Stimulated activated CD8-positive, alpha-beta memory T cell treated with anti-CD3 and anti-CD28 coated beads, Interleukin-2, amount 100 ng/mL, for 48 hours (primary cell): ENCODE data around the gene ZNF484.
"Not testable (repeated sequence)": the region's sequence is repeated elsewhere in the genome, so short reads cannot be mapped to it uniquely, and the experiment has no call there.

Experiments used
- DNase-seq, 2 donors: peaks; one replicate each; pipeline ENCODE4 v3.0.0-alpha.2; 2020; ENCODE audit warnings: low read depth in 2 of 2

ZNF484 gene

GRCh38 chr9:92860867-92861266, 17.0 kb downstream of the ZNF484 start:
- DNase-seq = no peak

DNA sequence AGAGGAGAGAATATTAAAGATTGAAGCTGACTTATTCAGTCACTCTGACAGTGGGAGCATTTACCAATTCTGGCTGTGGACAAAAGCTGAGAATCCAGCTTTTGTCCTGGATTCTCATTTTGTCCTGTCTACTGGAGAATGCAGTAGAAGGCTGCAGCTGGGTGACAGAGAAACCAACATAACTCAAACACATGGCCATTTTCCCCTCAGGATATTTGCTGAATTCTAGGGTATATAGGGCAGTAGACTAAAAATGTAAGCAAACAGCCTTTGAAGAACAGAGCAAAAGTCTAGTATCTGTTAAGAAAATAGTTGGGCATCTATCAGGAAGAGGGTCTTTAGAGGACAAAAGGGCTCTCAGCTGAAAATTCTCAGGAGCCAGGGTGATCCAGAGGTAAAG, 20.6 kb downstream of the ZNF484 start:
- DNase-seq = no peak

DNA sequence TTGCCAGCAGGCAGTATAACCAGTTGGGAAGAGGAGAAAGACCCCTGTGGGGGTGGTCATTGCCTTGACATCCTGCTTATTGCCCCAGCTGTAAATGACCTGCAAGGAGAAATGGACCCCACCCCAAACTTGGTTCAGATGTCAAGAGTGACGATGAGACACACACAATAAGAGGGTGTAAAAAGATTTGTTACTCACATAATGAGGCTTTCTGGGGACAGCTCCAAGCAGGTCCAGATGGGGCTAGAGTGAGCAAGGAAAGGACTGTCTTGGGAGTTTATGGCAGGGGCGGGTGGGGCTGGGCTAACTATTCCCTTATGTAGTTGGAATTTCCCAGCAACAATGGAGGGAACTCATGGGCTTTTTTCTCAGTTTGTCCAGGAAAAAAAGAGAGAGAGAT, 24.1 kb downstream of the ZNF484 start:
- DNase-seq = no peak

GRCh38 chr9:92850898-92851297, 26.9 kb downstream of the ZNF484 start:
- no peak for DNase-seq

DNA sequence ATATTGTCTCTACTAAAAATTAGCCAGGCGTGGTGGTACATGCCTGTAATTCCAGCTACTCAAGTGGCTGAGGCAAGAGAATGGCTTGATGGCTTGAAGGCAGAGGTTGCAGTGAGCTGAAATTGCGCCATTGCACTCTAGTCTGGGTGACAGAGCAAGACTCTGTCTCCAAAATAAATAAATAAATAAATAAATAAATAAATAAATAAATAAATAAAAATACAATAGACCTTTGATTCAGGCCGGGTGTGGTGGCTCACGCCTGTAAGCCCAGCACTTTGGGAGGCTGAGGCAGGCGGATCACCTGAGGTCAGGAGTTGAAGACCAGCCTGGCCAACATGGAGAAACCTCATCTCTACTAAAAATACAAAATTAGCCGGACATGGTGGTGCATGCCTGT, 29.1 kb downstream of the ZNF484 start:
- not testable (repeated sequence) for DNase-seq

GRCh38 chr9:92846662-92847145, 31.1 kb downstream of the ZNF484 start:
- no peak for DNase-seq

DNA sequence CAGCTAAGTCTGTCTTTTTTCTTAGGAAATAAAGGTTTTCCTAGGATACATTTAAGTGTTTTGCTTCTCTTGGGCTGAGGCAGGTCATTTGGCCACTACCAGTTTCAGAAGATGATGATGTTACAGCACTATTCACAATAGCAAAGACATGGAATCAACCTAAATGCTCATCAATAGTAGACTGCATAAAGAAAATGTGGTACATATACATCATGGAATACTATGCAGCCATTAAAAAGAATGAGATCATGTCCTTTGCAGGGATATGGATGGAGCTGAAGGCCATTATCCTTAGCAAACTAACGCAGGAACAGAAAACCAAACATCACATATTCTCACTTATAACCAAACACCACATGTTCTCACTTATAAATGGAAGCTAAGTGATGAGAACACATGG, 39.4 kb downstream of the ZNF484 start:
- not testable (repeated sequence) for DNase-seq

- DNase-seq = no peak
Measured at GRCh38 chr9:92837191-92837590, 40.6 kb downstream of the ZNF484 start.

DNA sequence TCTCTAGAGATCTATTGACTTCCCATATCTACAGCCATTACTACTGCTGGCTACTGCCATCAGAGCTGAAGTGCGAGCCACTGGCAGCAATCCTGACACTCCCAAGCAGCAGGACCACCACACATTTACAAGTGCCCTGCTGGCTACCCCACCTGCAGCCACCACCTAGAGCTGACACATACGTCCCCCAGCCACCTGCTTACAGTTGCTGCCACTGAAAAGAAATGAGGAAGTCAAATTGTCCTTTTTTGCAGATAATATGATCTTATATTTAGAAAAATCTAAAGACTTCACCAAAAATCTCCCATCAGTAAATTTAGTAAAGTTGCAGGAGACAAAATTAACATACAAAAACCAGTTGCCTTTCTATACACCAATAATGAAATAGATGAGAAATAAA, 48.4 kb downstream of the ZNF484 start:
- DNase-seq = no peak

GRCh38 chr9:92825065-92825464, 52.8 kb downstream of the ZNF484 start:
- DNase-seq = not testable (repeated sequence)

GRCh38 chr9:92820964-92821363, 56.9 kb downstream of the ZNF484 start:
- DNase-seq = no peak

GRCh38 chr9:92819898-92820297, 57.9 kb downstream of the ZNF484 start:
- not testable (repeated sequence) for DNase-seq

DNA sequence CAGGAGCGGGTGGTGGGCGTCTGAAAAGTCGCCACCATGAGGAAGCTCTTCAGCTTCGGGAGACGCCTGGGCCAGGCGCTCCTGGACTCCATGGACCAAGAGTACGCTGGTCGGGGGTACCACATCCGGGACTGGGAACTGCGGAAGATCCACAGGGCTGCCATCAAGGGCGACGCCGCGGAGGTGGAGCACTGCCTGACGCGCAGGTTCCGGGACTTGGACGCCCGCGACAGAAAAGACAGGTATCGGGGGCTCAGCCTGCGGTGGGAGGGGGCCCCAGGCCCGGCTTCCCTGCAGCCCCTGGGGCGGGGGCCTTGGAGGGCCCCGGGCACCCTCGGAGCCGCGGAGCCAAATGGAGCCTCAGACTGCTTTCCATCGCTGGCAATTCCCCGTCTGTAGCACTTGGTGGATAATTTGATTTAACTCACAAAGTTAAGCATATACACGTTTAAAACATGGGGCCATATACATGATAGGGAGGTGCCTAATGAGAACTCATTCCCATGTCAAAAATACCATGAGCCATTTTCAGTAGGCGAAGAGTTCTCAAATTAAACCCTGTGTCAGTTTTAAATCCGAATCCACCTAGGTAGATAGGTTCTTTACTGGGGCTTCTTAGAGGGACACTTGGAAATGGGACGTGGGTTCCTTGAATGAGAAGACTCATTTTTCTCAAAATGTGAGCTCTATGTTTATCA, 68.1 kb downstream of the ZNF484 start:
- not testable (repeated sequence) for DNase-seq

DNA sequence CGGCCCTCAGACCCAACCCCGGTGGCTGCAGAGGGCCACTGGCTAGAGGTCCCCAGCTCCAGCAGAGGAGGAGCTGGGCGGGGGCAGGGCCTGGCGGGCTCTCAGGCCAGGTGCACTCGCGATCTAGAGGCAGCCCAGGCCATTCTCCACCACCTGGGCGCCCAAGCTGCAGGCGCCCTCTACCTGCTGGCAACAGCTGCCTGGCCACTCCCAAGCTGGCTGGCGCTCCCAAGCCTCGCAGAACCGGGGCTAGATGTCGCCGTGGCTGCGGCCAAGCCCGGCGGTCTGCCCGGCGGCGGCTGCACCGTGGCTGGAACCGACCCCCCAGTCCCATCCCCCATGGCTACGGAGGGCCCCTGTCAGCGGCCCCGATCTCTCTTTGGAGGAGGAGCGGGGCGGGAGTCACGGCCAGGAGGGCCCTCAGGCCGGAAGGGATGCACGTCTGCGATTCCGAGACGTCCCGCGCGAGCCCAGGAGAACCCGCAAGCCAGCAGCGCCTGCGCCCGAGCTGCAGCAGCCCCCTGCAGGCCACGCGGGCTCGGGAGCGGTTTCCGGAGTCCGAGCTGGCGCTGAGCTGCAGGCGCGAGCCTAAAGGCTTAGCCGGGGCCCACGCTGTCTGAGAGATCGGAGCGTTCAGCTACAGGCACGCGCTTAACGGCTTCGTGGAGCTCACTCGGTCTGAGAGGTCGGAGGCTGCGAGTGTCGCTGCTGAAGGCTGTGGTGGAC, 68.9 kb downstream of the ZNF484 start:
- peak; percentile 49 for DNase-seq

GRCh38 chr9:92807757-92808725, 69.8 kb downstream of the ZNF484 start:
- no peak for DNase-seq

- no peak for DNase-seq
Measured at GRCh38 chr9:92807031-92807756, 70.6 kb downstream of the ZNF484 start.

- no peak for DNase-seq
Measured at GRCh38 chr9:92804727-92805126, 73.1 kb downstream of the ZNF484 start.

DNA sequence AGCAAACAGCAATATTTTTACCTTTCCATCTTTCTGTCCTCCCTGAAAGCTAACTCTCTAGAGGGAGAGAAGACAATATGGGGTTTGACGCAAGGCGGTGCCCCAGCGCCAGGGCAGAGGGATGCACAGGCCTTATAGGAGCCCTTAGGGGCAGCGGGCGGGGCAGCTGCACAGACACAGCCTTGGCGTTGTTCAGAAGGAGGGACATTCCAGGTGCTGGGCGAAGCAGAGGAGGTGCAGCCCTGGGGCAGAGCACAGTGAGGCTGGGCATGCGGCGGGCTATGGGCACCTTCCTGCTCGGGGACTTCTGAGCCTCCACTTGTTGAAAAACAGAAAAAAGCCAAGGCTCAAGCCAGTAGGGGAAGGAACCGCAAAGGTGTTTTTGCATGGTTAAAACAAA, 79.5 kb downstream of the ZNF484 start:
- DNase-seq = no peak

GRCh38 chr9:92796337-92796804, 81.5 kb downstream of the ZNF484 start:
- not testable (repeated sequence) for DNase-seq

- no peak for DNase-seq
Measured at GRCh38 chr9:92795598-92796336, 82.1 kb downstream of the ZNF484 start.
